ENCODE results near the gene SPPL2A.

- TF ChIP-seq REST (IDR thresholded peaks at IDR 0.05; ENCODE audit: insufficient read depth in 1 of 2, low read depth in 2 of 2, low read length in 2 of 2) (no peak), TAF1 (IDR thresholded peaks at IDR 0.05; ENCODE audit: borderline replicate concordance, insufficient read depth, low read length) (no peak)
These were observed 17.9 kb upstream of the SPPL2A start for GRCh38 chr15:50783411-50783810.

Data from PFSK-1 (cell line).